GM19455 (cell line): Measurements from ENCODE around the gene DNAJC5.

Experiments used
- ATAC-seq: cut with Tn5 transposase; IDR thresholded peaks from one replicate; pipeline ENCODE4 v1.9.1; 2021; ENCODE audit not compliant: unreplicated experiment

DNAJC5 gene

DNA sequence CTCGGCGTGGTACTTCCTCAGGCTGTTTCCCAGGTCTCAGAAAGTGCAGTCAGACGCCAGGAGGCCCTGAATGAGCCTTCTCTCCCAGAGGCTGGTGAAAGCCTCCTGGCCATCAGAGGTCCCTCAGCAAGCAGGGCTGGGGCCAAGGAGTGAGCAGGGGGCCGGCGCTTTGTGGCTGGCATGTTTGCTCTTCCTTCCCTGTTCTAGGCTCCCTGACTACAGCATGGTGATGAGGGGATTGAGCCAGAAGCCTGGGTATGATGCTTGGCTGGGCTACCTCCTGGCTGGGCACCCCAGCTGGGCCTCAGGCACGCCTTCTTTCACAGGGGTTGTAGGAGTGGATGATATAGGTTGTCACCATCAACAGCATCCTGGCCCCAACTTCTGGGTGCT is 11.7 kb upstream of the DNAJC5 start:
- no peak for ATAC-seq

DNA sequence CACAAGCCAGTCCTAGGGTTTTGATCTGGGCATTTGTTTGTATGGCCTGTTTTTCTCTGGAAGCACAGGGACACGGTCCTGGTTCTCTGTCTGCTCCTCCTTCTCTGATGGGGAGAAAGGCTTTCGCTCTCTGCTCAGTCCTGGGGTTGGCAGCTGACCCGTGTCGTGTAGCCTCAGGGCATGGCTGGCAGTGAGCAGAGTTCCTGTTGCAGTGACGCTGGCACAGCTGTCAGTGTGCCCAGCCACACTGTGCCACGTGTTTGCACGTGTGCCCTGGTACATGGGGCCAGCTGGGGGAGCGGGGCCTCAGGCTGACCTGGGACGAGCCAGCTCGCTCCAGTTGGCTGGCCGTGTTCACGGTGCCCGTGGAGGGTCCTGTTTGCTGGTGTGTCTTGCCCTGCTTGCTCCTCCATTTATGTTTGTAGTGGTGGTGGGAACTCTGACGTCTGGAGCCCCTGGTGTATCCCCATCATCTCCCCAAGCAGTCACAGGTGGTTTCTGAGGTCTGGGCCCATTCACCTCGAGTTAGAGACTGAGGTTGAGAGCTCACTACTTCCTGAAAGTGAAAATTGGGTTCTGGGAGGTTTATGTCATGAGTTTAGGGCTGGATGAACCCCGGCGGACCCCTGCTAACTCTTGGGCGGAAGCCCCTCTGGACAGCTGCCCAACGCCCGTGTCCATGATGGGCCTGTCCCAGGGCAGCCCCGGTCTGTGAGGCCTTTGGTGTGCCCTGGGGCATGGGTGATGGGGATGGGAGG is 10.2 kb upstream of the DNAJC5 start:
- ATAC-seq: no peak

GRCh38 chr20:63885264-63886053 is 9.5 kb upstream of the DNAJC5 start:
- ATAC-seq: no peak

GRCh38 chr20:63886054-63886419 is 8.9 kb upstream of the DNAJC5 start:
- no peak for ATAC-seq

DNA sequence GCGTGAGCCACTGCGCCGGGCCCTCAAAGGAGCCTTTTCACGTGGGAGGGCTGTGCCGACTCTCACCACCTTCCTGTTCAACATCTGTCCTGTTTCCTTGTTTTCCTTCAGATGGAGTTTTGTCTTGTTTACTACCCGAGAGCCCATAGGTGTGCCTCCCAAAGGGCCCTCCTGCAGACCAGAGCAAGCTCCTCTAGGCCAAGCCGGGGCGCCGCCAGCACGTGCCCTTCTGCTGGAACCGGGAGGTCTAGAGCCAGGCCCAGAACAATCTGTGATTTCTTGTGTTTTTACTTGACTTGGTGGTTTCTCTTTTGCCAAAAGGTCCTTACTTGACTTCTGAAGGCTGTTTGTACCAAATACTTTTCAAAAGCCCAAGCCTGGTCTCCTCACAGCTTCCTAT is 8.0 kb upstream of the DNAJC5 start:
- no peak for ATAC-seq

DNA sequence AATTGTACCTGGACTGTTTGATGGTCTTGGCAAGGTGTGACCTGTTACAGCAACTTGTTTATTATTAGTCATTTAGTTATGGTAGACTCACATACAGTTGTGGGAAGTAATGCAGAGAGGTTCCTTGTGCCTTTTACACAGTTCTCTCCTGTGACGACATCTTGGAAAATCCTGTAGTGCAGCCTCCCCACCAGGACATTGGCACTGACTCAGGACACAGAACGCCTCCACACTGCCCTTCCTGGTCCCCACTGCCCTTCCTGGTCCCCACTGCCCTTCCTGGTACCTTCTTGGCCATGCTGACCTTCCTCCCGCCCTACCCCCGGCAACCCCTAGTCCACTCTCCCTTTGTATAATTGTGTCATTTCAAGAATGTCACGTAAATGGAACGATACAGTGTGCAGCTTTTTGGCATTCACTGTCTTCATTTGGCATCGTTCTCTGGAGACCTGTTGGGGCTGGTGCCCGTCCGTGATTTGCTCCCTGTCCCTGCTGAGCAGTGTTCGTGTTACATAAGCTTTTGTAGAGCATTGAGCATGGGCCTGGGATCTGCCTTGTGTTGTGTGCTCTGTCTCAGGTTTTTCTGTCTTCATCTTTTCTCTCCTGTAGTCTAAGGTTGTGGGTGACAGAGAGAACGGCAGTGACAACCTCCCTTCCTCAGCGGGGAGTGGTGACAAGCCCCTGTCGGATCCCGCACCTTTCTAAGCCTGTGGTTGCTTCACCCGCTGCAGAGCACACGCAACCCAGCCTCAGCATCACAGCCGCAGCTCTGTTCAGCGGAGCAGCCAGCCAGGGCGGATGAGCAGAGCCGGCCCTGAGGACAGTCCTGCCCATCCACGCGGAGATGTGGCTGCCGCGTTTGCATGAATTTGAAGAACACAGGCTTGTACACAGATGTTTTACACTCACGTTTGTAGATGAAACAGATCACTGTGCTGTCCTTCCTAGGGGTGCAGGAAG is 5.4 kb upstream of the DNAJC5 start:
- ATAC-seq: no peak

DNA sequence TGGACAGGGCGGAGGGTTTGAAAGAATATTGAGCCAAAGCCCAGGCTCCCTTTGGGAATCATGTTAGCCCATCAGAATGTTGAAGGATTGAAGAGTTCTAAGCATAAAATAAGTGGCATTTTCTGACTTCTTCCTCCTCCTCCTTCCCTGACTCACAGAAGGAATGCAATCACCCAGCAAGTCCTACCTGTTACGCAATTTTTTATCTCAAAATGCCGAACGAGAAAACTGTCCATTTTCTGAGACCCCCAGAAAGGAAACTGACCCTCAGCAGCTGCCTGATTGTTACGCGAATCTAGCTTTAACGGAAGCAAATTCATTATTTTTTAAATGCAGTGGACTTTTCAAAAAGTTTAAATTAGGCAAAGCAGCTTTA is 4.7 kb upstream of the DNAJC5 start:
- ATAC-seq: no peak

- ATAC-seq: no peak
Observed at GRCh38 chr20:63890616-63891015, 4.3 kb upstream of the DNAJC5 start.

GRCh38 chr20:63891061-63892002 is 3.6 kb upstream of the DNAJC5 start:
- ATAC-seq: no peak

DNA sequence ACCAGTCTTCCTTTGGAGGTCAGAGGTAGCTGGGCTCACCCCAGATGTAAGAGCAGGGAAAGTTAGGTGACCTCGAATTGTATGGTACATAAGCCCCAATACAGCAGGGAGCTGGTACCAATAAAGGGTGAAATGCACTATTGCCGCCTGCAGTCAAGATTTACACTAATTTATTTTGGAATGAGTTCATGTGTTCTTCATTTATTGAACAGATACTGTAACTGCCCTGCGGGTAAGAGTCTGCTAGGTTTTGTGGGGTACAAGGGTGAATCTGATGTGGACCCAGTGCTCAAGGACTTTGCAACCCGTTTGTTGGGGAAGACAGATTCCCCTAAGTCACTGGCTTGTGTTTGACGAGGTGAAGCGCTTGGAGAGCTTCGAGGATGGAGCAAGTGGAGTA is 2.5 kb upstream of the DNAJC5 start:
- no peak for ATAC-seq

- no peak for ATAC-seq
Observed at GRCh38 chr20:63893999-63894357, 948 bp upstream of the DNAJC5 start.

DNA sequence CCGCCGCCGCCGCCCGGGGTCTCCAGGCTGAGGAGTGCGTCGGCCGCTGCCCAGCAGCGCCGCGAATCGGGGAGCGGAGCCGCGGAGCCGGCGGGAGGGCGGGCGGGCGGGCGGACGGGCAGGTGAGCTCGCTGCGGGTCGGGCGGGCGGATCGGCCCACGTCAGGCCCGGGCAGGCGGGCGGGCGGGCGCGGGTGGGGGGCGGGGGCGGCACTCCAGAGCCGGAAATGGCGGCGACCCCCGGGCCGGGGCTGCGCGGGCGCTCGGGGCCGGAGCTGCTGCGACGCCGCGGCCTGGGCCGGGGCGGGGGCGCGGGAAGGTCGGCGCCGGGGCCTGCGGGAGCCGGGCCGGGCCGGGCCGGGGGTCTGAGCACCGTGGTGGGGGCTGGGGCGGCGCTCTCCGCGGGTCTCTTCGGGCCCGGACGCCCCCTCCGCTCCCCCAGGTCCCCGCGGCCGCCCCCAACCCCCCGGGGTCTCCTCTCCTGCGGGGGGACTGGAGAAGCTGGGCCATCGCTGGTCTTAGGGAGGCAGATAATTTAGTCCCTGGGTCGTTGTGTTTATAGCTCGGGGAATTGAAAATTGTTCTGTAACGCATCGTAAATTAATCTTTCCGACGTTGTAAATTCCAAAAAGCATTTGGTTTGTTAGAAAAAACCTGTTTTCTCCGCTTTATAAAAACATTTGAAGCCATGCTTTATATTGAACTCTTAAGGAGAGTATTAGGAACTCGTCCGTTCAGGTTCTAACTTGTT is 451 bp downstream of the DNAJC5 start:
- ATAC-seq: peak; percentile 23

DNA sequence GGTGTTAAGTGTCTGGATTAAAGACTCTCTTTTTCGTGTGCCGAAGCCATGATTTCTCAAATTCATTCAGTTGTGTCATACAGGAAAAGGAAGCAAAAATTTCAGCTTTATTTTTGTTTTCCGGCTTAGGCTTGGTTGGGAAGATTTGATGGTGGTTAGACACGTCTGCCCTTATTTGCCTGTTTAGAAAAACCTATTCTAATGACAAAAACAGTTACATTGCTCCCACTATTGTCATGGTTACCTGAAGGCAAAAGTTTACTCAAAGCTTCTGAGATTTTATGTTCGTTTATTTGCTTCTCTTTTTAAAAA is 982 bp downstream of the DNAJC5 start:
- ATAC-seq: no peak

DNA sequence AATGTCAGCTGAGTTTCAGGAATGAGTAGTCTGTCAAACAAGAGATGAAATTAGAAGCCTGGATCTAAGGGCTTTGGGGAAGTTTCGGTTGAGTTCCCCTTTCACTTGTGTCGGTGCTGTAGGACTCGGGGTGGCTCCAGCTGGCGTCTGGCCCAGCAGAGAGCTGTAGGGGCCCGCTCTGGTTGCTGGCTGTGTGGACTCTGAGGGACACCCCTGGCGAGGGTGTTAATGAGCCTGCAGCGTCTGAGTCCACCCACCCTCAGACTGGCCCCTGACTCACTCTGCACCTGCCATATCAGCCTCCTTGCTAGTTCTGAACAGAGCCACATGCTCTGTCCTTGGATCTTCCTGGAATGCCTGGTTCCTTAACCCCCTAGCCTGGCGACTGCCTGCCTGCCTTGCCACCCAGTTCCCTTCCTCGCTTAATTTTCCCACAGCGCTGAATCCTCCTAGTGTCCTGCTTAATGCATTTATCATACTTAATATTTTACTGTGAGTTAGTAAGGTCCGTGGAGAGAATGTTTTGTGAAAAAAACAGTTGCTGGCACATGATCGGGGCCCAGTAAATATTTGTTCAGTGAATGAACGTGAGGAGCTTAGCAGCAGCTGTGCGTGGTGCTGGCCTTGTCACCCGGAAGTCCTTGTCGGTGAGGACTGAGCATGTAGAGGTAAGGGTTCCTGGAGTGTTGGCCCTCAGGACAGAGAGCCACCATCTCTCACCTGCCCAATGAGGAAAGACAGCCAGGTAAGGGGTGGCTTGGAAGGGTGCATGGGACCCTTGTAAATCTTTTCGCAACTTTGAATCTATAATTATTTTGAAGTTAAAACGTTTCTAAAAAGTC is 1.6 kb downstream of the DNAJC5 start:
- ATAC-seq: no peak

- no peak for ATAC-seq
Observed at GRCh38 chr20:63897978-63898561, 3.1 kb downstream of the DNAJC5 start.

DNA sequence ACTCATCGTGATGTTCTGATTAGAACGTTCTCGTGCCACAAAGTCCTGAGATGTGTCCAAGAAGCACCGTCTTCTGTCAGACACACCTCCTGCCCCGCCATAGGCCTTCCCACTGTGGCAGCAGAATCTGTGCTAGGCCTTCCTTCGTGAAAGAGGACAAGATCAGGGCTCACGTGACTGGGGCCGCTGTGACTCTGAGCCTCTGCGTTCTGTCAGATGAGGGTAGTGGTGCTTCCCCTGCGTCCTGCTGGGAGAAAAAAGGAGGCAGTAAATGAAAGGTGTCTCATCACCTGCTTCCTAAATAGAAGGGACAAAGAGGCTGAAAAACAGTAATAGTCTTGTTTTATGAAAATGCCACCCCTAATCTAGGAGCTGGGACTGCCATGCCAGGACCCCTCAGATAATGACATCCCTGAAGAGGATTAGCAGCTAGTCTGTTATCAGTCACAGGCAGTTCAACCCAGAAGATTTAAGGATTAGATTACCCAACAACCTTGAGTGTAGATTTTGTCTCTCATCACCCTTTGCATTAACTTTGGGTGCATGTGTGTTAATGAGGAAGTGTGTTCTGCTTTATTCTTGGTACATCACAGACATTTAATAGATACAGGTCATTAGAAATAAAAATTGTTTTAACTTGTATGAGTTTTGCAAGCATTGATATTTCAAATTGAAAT is 4.1 kb downstream of the DNAJC5 start:
- ATAC-seq: no peak

DNA sequence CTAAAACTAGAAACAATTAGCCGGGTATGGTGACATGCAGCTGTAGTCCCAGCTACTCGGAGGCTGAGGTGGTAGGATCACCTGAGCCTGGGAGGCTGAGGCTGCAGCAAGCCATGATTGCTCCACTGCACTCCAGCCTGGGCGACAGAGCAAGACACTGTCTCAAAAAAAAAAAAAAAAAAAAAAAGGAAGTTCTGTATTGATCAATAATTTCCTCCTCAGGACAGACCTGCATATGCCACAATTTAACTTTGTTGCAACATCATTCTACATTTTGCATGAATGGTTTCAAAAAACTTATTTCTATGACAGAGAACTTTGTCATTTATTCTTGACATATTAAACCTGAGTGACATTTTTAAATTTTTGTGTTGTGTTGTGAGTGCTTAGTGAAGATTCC is 5.5 kb downstream of the DNAJC5 start:
- ATAC-seq: no peak
